Measurements from ENCODE around the gene FPR1. TPM values are rescaled to one million over a fixed set of nuclear protein-coding genes. Genes with fewer than 3 reads are reported as not detected.
A peak's percentile ranks its signal among the peaks of the same experiment; 100 is the strongest.

FPR1 gene
- total RNA-seq, 1 donor from 2014 or later, result not detected

GRCh38 chr19:51701468-51702100, 50.1 kb downstream of the FPR1 start:
- H3K4me1 Mint-ChIP-seq (ENCODE audit: low read depth), result peaks cover 73% of the 10 kb centered on the region
- peak overlapping the region; percentile 2 for H3K27ac Mint-ChIP-seq (ENCODE audit: unreplicated experiment)
- no peak overlapping the region for H3K4me3 Mint-ChIP-seq (ENCODE audit: unreplicated experiment)

GRCh38 chr19:51699170-51699569, 52.5 kb downstream of the FPR1 start:
- peaks cover 58% of the 10 kb centered on the region for H3K36me3 Mint-ChIP-seq (ENCODE audit: low read depth)
- no peak for TF ChIP-seq CTCF (IDR thresholded peaks at IDR 0.05)
- H3K4me1 Mint-ChIP-seq (ENCODE audit: low read depth), result peaks cover 72% of the 10 kb centered on the region

More at GRCh38 chr19:51701468-51702100, 50.1 kb downstream of the FPR1 start:
- Mint-ChIP-seq H3K9me3 (ENCODE audit: low read depth) (no peaks in the 10 kb centered on the region), H3K27me3 (ENCODE audit: low read depth) (no peaks in the 10 kb centered on the region), H3K36me3 (ENCODE audit: low read depth) (peaks cover 59% of the 10 kb centered on the region)
- DNase-seq (ENCODE audit: low spot score), result no peak
- TF ChIP-seq CTCF (IDR thresholded peaks at IDR 0.05), result no peak

DNA sequence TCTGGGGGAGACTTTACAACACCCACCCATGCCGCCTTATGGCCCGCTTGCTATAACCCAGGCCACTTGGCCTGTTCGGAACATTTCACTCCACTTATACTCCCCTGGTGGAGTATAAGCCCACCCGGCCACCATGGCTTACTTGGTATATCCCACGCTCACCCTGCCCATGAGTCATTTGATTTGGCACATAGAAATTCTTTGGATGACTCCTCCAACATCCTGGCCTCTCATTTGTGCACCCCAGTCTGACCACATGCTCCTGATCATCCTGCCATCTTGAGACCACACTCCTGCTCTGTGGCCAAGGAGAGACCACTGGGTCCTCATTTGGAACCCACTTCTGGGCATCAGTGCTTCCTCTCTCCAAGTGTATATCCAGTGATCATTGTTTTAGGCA, 53.4 kb downstream of the FPR1 start:
- H3K4me3 Mint-ChIP-seq (ENCODE audit: unreplicated experiment), result no peak overlapping the region
- DNase-seq (ENCODE audit: low spot score), result no peak
- H3K36me3 Mint-ChIP-seq (ENCODE audit: low read depth), result peaks cover 65% of the 10 kb centered on the region

More at GRCh38 chr19:51699170-51699569, 52.5 kb downstream of the FPR1 start:
- no peak for DNase-seq (ENCODE audit: low spot score)
- Mint-ChIP-seq H3K9me3 (ENCODE audit: low read depth) (no peaks in the 10 kb centered on the region), H3K27ac (ENCODE audit: unreplicated experiment) (no peak overlapping the region), H3K27me3 (ENCODE audit: low read depth) (no peaks in the 10 kb centered on the region), H3K4me3 (ENCODE audit: unreplicated experiment) (no peak overlapping the region)

DNA sequence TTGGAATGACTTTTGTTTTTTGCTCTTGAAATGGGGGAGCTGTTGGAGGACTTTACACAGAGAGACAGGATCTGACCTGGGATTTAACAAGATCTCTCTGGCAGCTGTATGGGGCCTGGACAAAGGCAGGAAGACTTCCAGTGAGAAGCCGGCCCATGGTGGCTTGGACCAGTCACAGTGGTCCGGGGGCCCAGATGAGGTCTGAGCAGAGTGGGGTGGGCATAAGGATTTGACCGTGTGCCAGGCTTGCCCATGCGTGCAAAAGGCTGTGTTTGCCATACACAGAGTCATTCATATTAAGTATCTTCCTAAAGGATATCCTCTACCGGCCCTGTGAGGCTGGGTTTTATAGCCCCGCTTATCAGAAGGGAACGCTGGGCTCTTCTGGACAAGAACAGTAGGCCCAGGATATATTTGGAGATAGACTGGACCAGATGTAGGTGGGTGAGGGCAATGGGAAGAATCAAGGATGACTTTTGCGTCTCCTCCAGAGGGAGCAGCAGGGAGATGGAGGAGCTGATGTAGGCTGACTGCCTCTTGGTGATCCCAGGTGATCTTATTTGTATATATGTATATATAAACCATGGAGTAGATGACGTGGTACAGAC, 54.4 kb downstream of the FPR1 start:
- no peak for TF ChIP-seq CTCF (IDR thresholded peaks at IDR 0.05)
- H3K9me3 Mint-ChIP-seq (ENCODE audit: low read depth), result no peaks in the 10 kb centered on the region
- H3K4me3 Mint-ChIP-seq (ENCODE audit: unreplicated experiment), result no peak overlapping the region
- peaks cover 63% of the 10 kb centered on the region for H3K36me3 Mint-ChIP-seq (ENCODE audit: low read depth)
- H3K27me3 Mint-ChIP-seq (ENCODE audit: low read depth), result no peaks in the 10 kb centered on the region
- no peak overlapping the region for H3K27ac Mint-ChIP-seq (ENCODE audit: unreplicated experiment)
- peaks cover 73% of the 10 kb centered on the region for H3K4me1 Mint-ChIP-seq (ENCODE audit: low read depth)
- DNase-seq (ENCODE audit: low spot score), result no peak

More for the DNA sequence above, 53.4 kb downstream of the FPR1 start:
- H3K9me3 Mint-ChIP-seq (ENCODE audit: low read depth), result no peaks in the 10 kb centered on the region
- no peaks in the 10 kb centered on the region for H3K27me3 Mint-ChIP-seq (ENCODE audit: low read depth)
- no peak for TF ChIP-seq CTCF (IDR thresholded peaks at IDR 0.05)
- H3K4me1 Mint-ChIP-seq (ENCODE audit: low read depth), result peaks cover 74% of the 10 kb centered on the region
- peak overlapping the region; percentile 45 for H3K27ac Mint-ChIP-seq (ENCODE audit: unreplicated experiment)

- no peaks in the 10 kb centered on the region for H3K9me3 Mint-ChIP-seq (ENCODE audit: low read depth)
- H3K27ac Mint-ChIP-seq (ENCODE audit: unreplicated experiment), result no peak overlapping the region
- H3K27me3 Mint-ChIP-seq (ENCODE audit: low read depth), result no peaks in the 10 kb centered on the region
- peaks cover 75% of the 10 kb centered on the region for H3K4me1 Mint-ChIP-seq (ENCODE audit: low read depth)
- TF ChIP-seq CTCF (IDR thresholded peaks at IDR 0.05), result no peak
- H3K36me3 Mint-ChIP-seq (ENCODE audit: low read depth), result peaks cover 61% of the 10 kb centered on the region
- no peak overlapping the region for H3K4me3 Mint-ChIP-seq (ENCODE audit: unreplicated experiment)
- no peak for DNase-seq (ENCODE audit: low spot score)
These were observed 55.1 kb downstream of the FPR1 start for GRCh38 chr19:51696606-51697005.

Other genes with a start within 250 kb of the FPR1 start
- gene SIGLEC6, start 220.2 kb downstream of the FPR1 start, total RNA-seq, result not detected in 3 replicates
- gene ZNF175, start 180.6 kb downstream of the FPR1 start, total RNA-seq, result 6.3 to 14.3 TPM (median 8.9 TPM) in 3 replicates
- not detected in 3 replicates for gene SIGLEC5, start 121.5 kb downstream of the FPR1 start, total RNA-seq
- not detected in 3 replicates for gene SIGLEC14, start 105.1 kb downstream of the FPR1 start, total RNA-seq
- gene SPACA6, start 58.5 kb downstream of the FPR1 start, total RNA-seq, result 20.4 to 39.5 TPM (median 24.3 TPM) in 3 replicates
- not detected in 3 replicates for gene HAS1, start 27.9 kb downstream of the FPR1 start, total RNA-seq
- gene FPR2, start 9.3 kb upstream of the FPR1 start, total RNA-seq, result not detected in 3 replicates
- gene FPR3, start 43.3 kb upstream of the FPR1 start, total RNA-seq, result not detected in 3 replicates
- 11.2 to 17.4 TPM (median 11.2 TPM) in 3 replicates for gene ZNF577, start 136.1 kb upstream of the FPR1 start, total RNA-seq
- 10.7 to 13.7 TPM (median 11.2 TPM) in 3 replicates for gene ZNF649, start 153.1 kb upstream of the FPR1 start, total RNA-seq
- gene ZNF613, start 175.6 kb upstream of the FPR1 start, total RNA-seq, result 6.4 to 7.2 TPM (median 6.5 TPM) in 3 replicates
- 5.6 to 10.3 TPM (median 7.0 TPM) in 3 replicates for gene ZNF350, start 235.0 kb upstream of the FPR1 start, total RNA-seq